HG03159 (cell line): ENCODE results near the gene MYLK.
"Not testable (repeated sequence)": the region's sequence is repeated elsewhere in the genome, so short reads cannot be mapped to it uniquely, and the experiment has no call there.

Experiments used
- ATAC-seq: cut with Tn5 transposase; IDR thresholded peaks from one replicate; pipeline ENCODE4 v1.9.1; 2021; ENCODE audit warnings: mild to moderate bottlenecking, moderate library complexity; ENCODE audit not compliant: unreplicated experiment

The MYLK gene

DNA sequence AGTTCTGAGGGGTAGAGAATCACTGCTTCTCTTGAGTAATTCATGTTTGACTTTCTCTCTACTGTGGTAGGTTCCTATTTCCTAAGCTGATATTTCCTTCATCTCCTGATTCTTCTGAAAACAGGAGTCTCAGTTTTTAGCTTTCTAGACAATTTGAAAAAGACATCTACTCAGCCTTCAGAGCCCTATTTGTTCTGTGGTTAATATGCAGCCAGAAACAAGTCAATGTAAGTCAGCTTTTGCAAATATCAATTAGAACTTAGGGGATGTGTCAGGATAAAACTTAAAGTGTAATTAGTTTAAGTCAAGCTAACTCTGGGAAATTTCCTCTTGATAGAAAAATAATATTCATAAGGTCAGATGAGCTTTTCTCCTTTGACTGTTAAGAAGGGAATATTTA is 277.6 kb downstream of the MYLK start:
- ATAC-seq: no peak

DNA sequence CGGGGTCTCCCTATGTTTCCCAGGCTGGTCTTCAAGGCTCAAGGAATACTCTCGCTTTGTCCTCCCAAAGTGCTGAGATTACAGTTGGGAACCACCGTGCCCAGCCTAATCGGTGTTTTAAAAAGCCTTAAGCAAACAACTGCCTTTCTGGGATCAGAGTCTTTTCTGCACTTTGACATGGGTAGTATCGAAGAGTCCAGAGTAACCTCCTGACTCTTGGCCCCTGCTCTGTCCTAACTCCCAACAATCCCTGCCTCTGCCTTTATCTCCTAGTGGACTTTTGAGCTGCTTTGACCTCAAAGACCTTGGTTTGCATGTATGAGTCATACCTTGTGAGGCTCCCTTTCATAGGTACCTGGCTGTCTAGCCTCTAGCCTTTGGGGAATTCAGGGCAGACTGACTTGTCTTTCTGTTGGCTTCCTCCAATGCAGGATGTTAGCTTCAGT is 278.3 kb downstream of the MYLK start:
- ATAC-seq: no peak

DNA sequence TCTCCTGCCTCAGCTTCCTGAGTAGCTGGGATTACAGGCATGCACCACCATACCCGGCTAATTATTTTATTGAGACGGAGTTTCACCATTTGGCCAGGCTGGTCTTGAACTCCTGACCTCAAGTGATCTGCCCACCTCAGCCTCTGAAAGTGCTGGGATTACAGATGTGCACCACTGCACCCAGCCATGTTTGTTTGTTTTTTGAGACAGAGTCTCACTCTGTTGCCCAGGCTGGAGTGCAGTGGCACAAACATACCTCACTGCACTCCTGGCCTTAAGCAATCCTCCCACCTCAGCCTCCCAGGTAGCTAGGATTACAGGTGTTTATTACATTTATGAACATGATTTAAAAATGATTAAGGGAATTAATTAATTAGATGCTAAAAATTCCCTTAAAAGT is 281.0 kb downstream of the MYLK start:
- not testable (repeated sequence) for ATAC-seq

DNA sequence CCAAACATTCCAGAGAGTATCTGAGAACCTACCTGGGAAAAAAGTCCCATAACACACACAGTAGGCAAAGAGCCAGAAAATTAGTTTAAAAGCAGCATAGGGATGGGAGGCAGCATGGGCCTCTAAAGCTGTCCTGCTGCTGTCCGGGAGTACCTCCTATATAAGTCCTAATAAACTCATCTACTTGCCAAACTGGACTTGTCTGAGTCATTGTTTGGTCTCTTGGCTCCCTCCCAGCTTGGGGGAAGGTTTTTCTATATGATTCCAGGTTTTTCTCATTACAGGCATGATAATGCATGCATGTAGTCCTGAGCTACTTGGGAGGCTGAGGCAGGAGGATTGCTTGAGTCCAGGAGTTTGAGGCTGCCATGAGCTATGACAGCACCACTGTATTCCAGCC is 281.8 kb downstream of the MYLK start:
- ATAC-seq: no peak

DNA sequence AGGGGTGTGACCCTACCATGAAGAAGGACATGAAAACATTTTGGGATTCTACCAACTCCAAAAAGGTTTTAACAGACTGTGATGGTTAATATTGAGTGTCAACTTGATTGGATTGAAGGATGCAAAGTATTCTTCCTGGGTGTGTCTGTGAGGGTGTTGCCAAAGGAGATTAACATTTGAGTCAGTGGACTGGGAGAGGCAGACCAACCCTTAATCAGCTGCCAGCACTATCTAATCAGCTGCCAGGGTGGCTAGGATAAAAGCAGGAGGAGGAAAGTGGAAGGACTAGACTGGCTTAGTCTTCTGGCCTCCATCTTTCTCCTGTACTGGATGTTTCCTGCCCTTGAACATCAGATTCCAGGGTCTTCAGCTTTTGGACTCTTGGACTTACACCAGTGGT is 283.3 kb downstream of the MYLK start:
- not testable (repeated sequence) for ATAC-seq

DNA sequence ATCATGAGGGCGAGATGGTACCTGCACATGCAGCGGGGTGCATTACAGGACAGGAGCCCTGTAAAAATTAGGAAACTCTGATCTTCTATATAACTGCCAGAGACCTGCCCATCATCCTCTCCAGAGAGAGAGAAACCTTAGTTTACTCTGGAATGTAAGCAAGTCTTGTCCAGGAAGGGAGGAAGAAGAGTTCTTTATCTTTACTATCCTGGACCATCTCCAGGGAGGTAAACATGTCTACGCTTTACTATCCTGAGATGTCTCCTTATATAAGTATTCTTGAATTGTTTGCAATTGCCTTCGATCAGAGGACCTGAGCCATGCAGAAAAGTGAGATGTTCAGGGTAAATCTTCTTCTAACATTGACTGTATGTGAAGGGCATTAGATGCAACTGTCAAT is 286.6 kb downstream of the MYLK start:
- no peak for ATAC-seq

DNA sequence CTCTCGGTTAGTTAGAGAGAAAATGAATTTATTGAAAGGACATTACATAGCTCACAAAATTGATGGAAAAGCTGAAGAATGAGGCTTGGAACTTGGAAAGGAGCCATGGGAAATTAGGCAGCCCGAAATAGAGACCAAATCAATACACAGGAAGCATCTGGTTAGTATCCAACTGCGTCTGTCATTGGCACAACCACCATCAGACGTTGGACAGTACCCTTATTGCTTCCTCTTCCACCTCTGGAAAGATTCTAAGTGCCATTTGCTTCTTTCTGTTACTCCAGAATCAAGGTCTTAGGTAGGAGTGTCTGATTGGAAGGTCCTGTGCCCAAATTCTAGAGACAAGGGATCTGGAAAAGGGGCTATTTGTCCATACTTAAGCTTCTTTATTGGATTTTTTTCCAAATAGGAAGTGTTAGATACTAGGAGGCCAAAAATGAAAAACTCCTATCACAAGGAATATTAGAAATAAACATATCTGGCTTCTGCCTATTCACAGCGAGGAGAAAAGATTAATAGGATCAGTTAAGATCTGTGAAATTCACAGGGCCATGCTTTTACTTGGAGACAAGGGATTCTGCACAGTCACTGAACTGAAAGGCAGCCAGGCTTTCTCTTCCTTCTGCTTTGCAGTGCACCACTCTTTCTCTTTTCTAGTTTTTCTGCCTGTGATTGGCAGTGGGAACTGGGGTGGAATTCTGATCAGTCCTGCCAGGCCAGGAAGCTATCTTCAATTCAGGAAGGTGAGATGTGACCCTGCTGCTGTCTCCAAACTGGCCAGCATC is 288.5 kb downstream of the MYLK start:
- no peak for ATAC-seq

DNA sequence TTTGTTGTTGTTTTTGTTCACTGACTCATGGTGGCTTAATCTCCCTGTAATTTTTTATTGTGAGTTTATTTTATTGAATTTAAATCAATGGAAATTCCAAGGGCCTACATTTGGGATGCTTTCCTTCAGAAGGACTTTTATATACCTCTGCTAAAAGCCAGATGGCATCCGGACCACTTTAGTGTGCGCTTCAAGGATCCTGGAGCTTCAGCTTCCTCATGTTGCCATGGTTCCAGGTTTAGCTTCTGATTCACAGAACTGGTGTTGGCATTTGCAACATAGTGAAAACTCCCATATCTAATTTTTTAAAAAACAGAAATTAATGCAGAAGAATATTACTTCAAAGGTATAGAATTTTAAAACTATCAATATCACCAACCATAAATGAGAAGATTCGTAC is 290.8 kb downstream of the MYLK start:
- no peak for ATAC-seq

DNA sequence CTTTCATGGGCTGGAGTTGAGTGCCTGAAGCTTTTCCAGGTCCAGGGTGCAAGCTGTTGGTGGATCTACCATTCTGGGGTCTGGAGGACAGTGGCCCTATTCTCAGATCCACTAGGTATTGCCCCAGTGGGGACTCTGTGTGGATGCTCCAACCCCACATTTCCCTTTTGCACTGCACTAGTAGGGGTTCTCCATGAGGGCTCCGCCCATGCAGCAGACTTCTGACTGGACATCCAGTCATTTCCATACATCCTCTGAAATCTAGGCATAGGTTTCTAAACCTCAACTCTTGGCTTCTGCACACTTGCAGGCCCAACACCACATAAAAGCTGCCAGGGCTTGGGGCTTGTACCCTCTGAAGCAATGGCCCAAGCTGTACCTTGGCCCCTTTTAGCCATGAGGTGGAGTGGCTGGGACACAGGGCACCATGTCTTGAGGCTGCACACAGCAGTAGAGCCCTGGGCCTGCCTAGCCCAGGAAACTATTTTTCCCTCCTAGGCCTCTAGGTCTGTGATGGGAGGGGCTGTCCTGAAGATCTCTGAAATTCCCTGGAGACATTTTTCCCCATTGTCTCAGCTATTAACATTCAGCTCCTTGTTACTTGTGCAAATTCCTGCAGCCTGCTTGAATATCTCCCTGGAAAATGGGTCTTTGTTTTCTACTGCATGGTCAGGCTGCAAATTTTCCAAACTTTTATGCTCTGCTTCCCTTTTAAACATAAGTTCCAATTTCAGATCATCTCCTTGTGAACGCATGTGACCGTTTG is 293.3 kb downstream of the MYLK start:
- no peak for ATAC-seq

DNA sequence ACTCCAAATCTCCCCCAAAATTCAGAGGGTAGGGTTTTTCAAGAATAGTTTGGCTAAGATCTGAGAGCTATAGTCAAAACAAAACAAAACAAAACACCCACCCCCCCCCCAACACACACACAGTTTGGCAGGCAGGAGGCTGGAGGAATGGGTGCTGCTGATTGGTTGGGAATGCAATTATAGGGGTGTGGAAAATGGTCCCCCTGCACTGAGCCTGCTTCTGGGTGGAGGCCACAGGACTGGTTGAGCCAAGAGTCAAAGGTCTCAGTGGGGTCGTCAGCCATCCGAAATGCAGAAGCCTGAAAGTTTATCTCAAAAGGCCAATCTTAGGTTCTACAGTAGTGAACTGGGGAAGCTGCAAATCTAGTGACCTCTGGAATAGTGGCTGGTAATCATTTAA is 296.7 kb downstream of the MYLK start:
- ATAC-seq: no peak

DNA sequence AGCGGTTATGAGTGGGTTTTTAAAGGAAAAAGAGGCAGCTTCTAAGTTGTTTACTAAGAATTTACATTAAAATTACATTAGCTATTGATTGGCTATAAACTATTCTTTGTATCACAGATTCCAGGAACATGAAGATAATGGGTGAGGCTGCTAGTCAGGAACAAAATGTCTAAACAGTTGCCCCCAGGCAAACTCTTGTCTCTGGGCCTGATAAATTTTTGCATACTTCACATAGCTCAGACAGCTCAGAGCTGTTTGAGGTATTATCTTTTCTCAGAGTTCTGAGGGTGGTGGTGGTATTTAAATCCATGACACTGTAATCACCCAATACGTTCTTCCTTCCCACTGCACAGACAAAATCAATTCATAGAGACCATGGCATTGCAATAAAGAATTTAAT is 297.2 kb downstream of the MYLK start:
- no peak for ATAC-seq

DNA sequence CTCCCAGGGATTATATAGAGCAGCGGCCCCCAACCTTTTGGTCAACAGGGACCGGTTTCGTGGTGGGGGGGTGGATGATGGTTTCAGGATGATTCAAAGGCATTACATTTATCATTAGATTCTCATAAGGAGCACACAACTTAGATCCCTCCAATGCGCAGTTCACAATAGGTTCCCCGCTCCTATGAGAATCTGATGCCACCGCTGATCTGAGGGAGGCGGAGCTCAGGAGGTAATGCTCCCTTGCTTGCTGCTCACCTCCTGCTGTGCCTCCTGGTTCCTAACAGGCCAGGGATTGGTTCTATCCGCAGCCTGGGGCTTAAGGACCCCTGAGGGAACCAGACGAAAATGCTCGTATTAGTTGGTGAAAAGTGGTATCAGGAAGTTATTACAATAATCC is 298.0 kb downstream of the MYLK start:
- no peak for ATAC-seq

DNA sequence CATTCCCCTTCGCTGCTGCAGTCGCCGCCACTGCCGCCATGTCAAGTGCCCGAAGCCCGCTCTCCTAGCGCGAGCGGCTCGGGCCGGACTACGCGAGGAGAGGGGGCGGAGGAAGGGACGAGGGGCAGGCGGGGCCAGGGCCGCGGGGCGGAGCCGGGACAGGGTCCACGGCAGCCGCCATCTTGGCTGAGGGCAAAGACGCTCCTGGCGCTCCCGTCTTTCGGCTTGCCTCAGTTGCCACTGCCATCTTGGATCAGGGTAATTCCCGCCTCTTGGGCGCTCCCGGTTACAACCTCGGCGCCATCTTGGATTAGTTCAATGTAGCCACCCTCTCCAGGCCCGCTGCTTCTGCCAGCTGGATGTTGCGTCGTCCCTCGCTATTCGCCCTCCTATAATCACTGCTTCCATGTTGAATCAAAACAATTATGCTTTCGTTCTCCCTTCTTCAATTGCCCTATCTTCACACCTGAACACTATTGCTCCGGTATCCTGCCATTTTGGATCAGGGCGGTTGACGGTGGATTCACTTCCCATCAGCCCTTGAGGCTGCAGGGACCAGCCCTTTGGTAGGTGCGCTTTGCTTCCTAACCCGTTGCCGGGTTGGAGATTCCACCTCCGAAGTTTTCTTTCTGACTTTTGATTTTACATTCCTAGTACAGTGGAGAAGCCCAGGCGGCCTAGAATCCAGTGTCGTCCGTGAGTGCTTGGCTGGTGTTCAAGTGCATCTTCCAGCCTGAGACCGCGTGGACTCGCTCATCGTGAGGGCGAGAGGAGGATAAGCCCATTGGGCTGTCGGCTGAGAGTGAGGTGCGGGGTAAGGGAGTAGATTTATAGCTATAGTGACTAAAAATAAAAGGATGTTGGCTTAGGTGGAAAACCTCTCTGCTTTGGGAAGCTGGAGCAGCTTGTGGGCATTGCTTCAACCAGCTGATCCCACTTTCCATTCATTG is 298.9 kb downstream of the MYLK start, which contains the start of gene HACD2:
Gene HACD2 (minus strand): TSS at position 66 of the 950 bp plus-strand sequence. CDS start 26 bp downstream, at position 40.
- peak; percentile 90 for ATAC-seq

DNA sequence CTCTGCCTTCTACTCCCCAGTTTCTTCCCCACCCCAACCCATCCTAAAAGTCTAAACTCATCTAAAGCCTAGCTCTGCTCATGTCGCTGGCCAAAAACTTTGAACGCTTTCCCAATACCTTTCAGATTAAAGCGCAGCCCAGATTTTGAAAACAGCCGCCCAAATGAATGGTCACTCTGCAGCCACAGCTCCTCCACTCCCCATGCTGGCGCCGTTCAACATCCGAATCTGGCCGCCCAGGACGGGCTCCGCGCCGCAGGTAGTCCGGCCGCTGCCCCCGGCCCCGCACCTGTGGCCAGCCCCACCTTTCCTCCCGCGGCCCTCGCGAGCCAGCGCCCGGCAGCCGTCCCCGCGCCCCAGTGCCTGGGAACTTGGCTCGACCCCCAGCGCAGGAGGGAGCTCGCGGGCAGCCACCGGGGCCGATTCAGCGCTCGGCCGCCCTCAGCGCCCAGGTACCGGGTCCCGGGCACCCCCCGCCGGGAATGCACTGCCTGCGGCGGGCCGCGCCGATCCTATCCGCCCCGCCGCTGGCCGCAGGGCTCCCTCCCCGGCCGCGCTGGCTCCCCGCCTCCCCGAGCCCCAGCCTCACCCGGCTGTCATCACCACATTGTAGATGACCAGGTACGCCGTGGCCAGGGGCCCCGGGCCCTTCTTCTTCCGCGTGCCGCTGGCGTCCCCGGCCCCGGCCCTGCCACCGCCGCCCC is 299.7 kb downstream of the MYLK start:
- peak; percentile 32 for ATAC-seq

DNA sequence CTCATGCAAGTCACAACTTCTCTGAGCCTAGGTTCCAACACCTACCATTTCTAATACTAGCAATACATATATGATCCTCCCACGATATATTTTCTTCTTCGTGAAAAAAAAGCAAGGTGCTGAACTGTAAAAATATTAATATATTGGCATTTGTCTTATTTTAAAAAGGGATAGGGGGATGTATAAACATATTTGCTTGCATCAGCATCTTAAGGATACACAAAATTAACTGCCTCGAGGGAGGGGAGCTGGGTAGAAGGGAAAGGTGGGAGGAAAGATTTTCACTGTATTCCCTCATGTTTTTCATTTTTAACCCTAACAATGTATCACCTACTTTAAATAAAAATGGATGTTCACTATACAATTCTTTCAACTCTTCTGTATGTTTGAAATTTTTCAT is 300.6 kb downstream of the MYLK start:
- no peak for ATAC-seq

DNA sequence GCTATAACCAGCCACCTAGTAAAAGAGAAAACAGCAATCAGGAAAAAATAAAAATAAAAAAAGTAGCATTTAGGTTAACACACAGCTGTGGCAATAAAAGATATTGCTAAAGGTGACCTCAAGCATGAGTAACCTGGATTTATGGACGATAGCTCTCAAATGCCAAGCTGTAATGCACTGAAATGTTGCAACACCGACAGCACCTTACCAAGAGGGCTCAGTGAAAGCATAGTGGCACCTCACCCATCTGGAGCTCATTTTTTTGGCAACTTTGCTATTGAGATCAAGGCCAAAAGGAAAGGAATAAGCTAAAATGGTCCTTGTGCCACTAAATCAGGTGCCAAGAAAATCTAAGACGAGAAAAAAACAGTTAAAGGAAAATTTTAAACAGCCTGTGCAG is 301.8 kb downstream of the MYLK start:
- ATAC-seq: no peak

DNA sequence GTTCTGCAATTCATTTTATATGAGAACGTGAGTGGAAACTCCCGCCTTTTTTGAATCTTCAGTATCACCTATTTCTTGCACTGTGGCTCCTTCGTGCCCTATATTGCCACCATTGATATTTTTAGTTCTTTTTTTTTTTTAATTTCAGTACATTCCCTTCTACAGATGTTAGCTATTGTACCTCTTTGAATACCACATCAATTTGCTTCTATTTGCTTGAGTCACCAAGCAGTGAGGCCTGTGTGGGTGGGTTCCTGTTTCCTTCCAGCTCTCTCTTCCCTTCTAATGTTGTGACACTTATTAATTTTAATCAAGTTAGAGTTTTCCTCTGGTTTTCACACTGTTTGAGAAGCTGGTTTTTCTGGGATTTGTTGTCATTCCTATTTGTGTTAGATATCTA is 308.0 kb downstream of the MYLK start:
- no peak for ATAC-seq

DNA sequence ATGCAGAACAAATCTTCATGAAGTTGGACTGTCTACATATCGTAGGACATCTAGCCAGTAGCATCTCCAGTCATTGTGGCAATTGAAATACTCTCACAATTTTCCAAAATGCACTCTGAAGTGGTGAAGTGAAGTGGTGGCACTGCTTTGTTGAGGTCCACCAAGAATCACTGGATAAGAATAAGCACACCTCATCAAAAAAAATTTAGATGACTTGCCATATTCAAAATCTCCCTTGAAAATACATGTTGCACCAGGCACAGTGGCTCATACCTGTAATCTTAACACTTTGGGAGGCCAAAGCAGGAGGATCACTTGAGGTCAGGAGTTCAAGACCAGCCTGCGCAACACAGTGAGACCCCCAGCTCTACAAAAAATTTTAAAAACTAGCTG is 312.2 kb downstream of the MYLK start:
- no peak for ATAC-seq

DNA sequence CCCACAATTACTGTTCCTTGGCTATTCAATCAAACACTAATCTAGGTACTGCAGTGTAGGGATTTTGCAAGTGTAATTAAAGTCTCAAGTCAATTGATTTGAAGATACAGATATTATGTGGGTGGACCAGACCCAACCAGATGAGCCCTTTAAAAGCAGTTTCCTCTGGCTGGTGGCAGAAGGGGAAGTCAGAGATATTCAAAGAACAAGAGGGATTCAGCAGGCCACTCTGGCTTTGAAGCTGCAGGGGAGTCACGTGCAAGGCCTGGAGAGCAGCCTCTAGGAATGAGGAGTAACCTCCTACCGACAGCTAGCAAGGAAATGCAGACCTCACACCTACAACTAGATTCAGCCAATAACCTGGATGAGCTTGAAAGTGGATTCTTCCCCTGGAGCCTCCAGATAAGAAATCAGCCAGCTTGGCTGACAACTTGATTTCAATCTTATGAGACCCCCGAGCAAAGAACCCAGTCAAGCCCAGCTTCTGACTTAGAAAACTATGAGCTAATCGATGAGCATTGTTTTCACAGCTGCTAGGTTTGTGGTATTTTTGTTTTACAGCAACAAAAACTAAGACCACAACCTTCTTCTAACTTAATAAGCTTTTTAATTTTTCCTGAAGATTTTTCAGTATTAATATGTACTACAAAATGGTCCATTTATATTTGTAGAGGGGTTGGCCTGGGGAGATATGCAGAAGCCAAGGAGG is 312.7 kb downstream of the MYLK start:
- no peak for ATAC-seq

DNA sequence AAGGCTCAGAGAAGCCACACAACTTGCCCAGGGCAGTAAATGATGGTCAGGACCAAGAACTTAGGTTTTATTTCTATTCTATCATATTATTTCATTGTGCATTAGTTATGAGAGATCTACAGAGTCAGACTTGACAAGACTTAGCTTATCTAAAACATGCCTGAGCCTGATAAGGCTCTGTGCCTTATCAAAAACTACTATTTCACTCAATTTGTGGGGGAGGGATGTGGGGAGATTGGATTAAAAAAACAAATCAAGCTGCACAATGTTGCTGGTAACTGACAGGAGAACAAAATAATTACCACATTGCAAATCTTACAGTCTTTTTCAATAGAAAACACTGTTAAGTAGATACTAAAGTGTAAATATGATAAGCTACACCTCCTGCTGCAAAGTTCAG is 315.3 kb downstream of the MYLK start:
- no peak for ATAC-seq
